Dedifferentiated amniotic fluid mesenchymal stem cell (primary cell): Measurements from ENCODE around the gene CALR3.
"Not testable (repeated sequence)": the region's sequence is repeated elsewhere in the genome, so short reads cannot be mapped to it uniquely, and the experiment has no call there.

Experiments used
- DNase-seq: peaks from one replicate; pipeline ENCODE4 v3.0.0-alpha.2; 2016; ENCODE audit errors: extremely low spot score

Gene CALR3

DNA sequence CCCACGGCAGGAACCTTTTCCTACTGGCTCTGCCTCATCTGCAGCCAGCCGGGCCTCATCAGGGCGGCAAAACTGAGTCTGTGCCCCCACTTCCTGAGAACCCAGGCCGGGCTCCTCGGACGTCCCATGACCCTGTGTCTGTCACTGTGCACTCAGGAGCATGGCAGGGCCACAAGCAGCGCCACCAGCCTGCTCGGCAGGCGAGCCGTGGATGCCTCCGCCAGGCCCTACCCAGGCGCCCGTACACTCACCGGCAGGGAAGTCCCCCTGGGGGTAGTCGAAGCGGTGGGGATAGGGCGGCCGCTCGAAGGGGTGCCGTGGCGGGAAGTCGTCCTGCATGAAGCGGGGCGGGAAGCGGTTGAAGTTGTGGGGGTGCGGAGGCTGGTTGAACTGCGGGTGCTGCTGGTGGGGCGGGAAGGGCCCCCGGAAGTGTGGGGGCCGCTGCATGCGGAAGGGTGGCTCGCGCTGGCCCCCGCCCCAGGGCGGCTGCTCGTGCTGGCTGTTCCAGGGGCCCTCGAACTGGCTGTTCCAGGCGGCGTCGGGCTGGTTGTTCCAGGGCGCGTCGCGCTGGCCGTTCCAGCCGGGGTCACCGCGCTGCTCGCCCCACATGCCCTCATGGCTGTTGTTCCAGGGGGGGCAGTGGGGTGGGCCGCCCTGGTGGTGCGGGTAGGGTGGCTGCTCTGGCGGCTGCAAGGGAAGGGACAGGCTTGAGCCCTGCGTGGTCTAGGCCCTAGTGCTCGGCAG lies 29.2 kb upstream of the CALR3 start:
- DNase-seq = no peak

GRCh38 chr19:16522559-16523377 lies 26.8 kb upstream of the CALR3 start:
- DNase-seq = no peak

- DNase-seq = no peak
Measured at GRCh38 chr19:16521715-16522289, 25.8 kb upstream of the CALR3 start.

DNA sequence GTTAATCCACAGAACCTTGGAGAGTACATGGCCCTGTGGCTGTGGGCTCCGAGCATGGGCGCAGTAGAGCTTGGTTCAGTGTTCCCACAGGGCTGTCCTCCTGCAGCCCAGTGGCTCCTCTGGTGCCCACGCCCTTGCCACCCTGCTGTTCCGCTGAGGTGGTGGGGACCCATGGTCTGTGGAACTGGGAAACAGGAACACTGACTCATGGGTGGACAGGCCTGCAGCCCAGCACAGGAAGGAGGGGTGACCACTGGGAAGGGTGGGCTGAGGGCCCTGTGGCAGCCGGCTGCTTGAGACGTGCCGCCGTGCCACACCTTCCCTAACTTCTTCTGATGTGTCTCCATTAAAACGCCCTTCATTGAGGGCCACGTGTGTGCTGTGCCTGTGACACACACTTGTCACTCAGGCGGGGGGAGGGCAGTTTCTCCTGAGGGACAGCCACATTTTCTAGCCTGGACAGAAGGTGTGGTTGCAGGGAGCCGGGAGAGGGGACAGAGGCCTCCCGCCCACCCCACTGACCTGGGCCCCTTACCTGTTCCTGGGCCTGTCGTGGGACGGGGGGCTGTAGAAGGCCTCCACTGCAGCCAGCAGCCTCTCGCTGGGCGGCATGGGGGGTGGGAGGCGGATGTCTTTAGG lies 25.1 kb upstream of the CALR3 start:
- DNase-seq = no peak

DNA sequence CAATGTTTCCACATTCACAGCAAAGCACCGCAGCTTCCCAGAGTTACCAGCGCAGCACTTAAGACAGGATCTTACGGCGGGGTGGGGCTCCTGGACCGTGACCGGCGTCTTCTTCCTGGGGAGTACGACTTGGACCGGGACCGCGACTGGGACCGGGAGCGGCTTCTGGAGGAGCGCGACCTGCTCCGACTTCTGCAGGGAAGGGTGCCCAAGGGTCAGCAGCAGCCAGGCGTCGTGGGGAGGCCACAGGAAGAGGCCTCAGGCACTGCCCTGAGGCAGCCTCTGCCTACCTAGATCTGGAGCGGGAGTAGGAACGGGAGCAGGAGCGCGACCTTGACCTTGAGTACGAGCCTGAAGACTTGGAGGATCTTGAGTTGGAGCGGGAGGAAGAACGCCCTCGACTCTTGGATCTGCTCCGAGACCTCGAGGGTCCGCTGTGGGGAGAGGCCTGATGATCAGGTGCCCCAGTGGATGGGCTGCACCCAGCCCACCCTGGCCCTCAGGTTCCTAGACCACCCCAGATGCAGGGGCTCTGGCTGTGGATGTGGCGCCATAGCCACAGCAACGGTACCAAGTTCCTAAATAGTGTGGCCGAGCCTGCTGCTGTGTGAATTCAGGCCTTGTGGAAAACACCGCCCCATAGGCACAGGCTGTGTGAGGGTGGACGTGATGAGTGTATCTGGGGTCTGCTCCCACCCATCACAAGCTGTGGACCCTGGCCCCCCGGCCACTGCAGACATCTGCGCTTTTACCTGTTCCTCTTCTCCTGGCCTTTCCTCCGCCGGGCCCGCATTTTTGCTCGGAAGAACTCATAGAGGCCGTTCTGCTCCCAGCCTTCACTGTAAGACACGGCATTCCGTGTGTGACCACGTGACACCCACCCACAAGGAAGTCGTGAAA lies 24.4 kb upstream of the CALR3 start:
- DNase-seq = no peak

- no peak for DNase-seq
Measured at GRCh38 chr19:16519230-16519687, 23.3 kb upstream of the CALR3 start.

DNA sequence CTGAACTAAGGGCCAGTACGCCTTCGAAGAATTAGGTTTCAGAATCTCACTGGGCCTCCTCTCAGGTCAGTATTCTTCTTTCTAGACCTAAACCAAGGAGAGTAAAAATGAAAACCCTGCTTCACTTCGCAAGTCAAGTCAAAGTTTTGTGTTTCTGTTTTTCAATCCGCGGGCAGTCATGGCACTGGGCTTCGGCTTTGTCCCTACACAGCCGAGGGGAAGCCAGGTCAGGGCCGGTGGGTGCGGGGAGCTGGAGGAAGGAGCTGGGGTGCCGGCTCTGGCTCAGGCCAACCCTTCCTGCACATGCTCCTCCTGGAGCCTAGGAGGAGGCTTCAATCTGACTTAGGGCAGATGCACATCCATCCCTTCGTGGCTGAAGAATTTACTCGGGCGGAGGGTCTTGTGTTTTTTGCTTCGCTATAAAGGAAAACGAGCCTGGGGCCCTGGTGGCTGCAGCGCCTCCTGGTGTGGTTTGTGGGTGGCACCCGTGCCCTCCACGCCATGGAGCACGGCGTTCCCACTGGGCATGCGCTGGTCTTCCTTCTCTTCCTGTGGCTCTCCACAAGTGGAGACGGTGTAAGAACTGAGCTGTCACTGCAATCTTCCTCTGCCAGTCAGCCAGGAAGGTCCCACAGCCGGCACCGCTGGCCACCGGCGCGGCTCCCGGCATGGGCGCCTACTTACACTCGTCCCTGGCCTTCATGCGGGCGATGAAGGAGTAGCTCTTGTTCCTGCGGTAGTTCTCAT lies 22.7 kb upstream of the CALR3 start:
- no peak for DNase-seq

- DNase-seq = no peak
Measured at GRCh38 chr19:16518061-16518460, 22.1 kb upstream of the CALR3 start.

DNA sequence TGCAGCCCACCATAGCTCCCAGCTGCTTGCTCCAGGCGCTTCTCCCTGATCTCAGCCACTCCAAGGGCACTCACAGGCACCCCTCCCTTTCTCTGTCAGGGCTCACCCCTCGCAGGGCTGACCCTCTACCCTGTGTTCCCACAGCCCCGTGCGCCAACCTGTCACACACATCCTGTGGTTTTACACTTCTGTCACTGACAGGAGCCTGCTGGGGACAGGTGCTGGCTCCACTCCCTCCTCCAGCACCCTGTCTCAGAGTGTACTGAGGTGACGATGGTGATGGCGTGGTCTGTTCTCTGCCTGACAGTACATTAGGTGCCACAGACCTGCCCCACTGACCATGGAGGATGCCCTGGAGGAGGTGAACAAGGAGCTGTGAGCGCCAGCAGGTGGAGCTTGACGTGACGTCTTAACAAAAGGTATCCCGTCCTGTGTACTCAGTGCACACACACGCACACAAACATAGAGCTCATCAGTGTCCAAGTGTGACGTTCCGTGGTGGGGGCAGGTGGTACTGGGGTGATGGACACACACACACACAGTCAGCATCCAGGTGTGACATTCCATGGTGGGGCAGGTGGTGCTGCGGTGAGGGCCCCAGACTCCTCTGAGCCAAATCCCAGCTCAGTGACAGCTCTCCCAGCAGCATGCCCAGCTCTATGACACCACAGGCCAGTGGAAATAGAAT lies 21.1 kb upstream of the CALR3 start:
- no peak for DNase-seq

- no peak for DNase-seq
Measured at GRCh38 chr19:16516381-16516780, 20.4 kb upstream of the CALR3 start.

DNA sequence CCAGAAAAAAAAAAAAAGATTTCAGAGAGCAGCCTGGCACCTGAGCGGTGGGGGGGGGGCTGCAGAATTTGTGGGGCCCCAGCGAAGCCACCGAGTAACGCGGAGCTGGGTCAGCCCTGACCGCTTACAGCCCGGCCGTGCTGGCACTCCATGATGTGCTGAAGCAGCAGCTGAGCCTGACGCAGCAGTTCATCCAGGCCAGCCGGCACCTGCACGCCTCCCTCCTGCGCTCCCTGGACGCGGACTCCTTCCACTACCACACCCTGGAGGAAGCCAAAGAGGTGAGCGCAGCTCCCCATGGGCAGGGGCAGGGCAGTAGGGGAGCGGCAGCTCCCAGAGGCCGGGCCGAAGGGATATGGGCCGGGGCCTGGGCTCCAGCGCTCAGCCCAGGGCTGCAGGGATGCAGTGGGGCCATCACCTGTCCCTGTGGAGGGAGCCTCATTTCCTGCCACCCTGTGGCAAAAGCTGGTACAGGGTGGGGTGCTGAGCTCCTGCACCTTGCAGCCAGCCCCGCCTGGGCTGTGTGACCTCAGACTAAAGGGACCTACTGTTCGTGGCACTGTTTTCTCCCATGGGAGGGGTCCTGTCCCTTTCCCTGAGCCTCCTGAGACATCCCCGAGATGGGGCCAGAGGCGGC lies 18.5 kb upstream of the CALR3 start:
- DNase-seq = no peak

GRCh38 chr19:16512611-16513010 lies 16.6 kb upstream of the CALR3 start:
- DNase-seq = not testable (repeated sequence)

GRCh38 chr19:16509141-16510061 lies 13.4 kb upstream of the CALR3 start:
- DNase-seq = no peak

DNA sequence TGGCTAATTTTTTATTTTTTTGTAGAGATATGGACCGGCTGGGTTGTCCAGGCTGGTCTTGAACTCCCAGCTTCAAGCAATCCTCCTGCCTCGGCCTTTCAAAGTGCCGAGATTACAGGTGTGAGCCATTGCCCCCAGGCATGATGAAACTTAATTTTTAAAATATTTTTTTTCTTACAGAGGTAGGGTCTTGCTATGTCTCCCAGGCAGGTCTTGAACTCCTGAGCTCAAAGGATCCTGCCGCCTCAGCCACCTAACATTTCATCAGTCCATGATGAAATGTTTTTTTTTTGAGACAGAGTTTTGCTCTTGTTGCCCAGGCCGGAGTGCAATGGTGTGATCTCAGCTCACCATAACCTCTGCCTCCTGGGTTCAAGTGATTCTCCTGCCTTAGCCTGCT lies 12.6 kb upstream of the CALR3 start:
- no peak for DNase-seq

GRCh38 chr19:16506961-16507360 lies 11.0 kb upstream of the CALR3 start:
- no peak for DNase-seq

- not testable (repeated sequence) for DNase-seq
Measured at GRCh38 chr19:16506161-16506560, 10.2 kb upstream of the CALR3 start.

- DNase-seq = no peak
Measured at GRCh38 chr19:16504271-16504670, 8.3 kb upstream of the CALR3 start.

DNA sequence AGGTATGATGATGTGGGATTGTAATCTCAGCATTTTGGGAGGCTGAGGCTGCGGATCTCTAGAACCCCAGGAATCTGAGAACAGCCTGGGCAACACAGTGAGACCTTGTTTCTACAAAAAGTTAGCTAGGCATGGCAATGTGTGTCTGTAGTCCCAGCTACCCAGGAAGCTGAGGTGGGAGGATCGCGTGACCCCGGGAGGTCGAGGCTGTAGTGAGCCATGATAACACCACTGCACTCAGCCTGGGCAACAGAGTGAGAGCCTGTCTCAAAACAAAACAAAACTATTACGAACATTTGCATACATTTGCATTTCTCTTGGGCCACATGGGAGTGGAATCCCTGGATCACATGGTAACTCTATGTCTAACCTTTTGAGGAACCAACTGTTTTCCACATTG lies 1.9 kb upstream of the CALR3 start:
- no peak for DNase-seq
